Measurements from ENCODE around the gene SDE2.
"Not testable (repeated sequence)": the region's sequence is repeated elsewhere in the genome, so short reads cannot be mapped to it uniquely, and the experiment has no call there.

Gene SDE2

GRCh38 chr1:225980005-225980836 lies 18.9 kb downstream of the SDE2 start:
- DNase-seq, result no peak
- intact Hi-C loops (cut with DNase I), result no loop called here

GRCh38 chr1:225979421-225979820 lies 19.7 kb downstream of the SDE2 start:
- intact Hi-C loops (cut with DNase I), result loop anchor here (5.0 to 10.0 kb wide), 5 partner anchors 57 to 665 kb away; partner anchors contain the start of gene PYCR2

GRCh38 chr1:225977937-225978748 lies 21.0 kb downstream of the SDE2 start:
- intact Hi-C loops (cut with DNase I), result loop anchor here (5.0 to 10.0 kb wide), 5 partner anchors 56 to 663 kb away; partner anchors contain the start of gene PYCR2
- DNase-seq, result peak in 1 of 10 donors; percentile 61

More at GRCh38 chr1:225979421-225979820, 19.7 kb downstream of the SDE2 start:
- DNase-seq, result no peak

GRCh38 chr1:225975146-225975545 lies 24.0 kb downstream of the SDE2 start:
- intact Hi-C loops (cut with DNase I), result loop anchor here (5.0 to 10.0 kb wide), 5 partner anchors 53 to 660 kb away; partner anchors contain the start of gene PYCR2
- DNase-seq, result not testable (repeated sequence)

GRCh38 chr1:225974454-225974853 lies 24.7 kb downstream of the SDE2 start:
- no peak for DNase-seq
- intact Hi-C loops (cut with DNase I), result loop anchor here (10.0 kb wide), 2 partner anchors 130 to 660 kb away; no protein-coding TSS in a partner anchor

GRCh38 chr1:225973158-225973557 lies 26.0 kb downstream of the SDE2 start:
- intact Hi-C loops (cut with DNase I), result loop anchor here (10.0 kb wide), 2 partner anchors 128 to 658 kb away; no protein-coding TSS in a partner anchor
- no peak for DNase-seq

GRCh38 chr1:225972344-225973152 lies 26.6 kb downstream of the SDE2 start:
- DNase-seq, result no peak
- intact Hi-C loops (cut with DNase I), result loop anchor here (10.0 kb wide), 2 partner anchors 128 to 658 kb away; no protein-coding TSS in a partner anchor

GRCh38 chr1:225970592-225971157 lies 28.5 kb downstream of the SDE2 start:
- intact Hi-C loops (cut with DNase I), result loop anchor here (10.0 kb wide), 2 partner anchors 126 to 656 kb away; no protein-coding TSS in a partner anchor
- not testable (repeated sequence) for DNase-seq

- DNase-seq, result not testable (repeated sequence)
- intact Hi-C loops (cut with DNase I), result loop anchor here (10.0 kb wide), 2 partner anchors 125 to 655 kb away; no protein-coding TSS in a partner anchor
These were observed 29.4 kb downstream of the SDE2 start for GRCh38 chr1:225969751-225970150.

GRCh38 chr1:225965231-225965630 lies 33.9 kb downstream of the SDE2 start:
- intact Hi-C loops (cut with DNase I), result no loop called here
- no peak for DNase-seq

- intact Hi-C loops (cut with DNase I), result no loop called here
- DNase-seq, result no peak
These were observed 35.2 kb downstream of the SDE2 start for GRCh38 chr1:225963735-225964530.

- DNase-seq, result peak in 3 of 10 donors; percentile 20 to 42 (median 42)
- intact Hi-C loops (cut with DNase I), result no loop called here
These were observed 36.6 kb downstream of the SDE2 start for GRCh38 chr1:225962440-225962975.

- intact Hi-C loops (cut with DNase I), result no loop called here
These were observed 37.3 kb downstream of the SDE2 start for GRCh38 chr1:225961659-225962439.

GRCh38 chr1:225958041-225958440 lies 41.1 kb downstream of the SDE2 start:
- DNase-seq, result no peak
- intact Hi-C loops (cut with DNase I), result no loop called here

More at GRCh38 chr1:225961659-225962439, 37.3 kb downstream of the SDE2 start:
- DNase-seq, result no peak

- intact Hi-C loops (cut with DNase I), result no loop called here
- peak in 1 of 10 donors; percentile 33 for DNase-seq
These were observed 44.4 kb downstream of the SDE2 start for GRCh38 chr1:225954753-225955152.

GRCh38 chr1:225953315-225953714 lies 45.8 kb downstream of the SDE2 start:
- peak in 1 of 10 donors; percentile 1 for DNase-seq
- intact Hi-C loops (cut with DNase I), result no loop called here

- DNase-seq, result peak in 2 of 10 donors; percentile 46 to 62
- intact Hi-C loops (cut with DNase I), result no loop called here
These were observed 48.1 kb downstream of the SDE2 start for GRCh38 chr1:225950905-225951497.

All from posterior cingulate gyrus (tissue), 11 donors.